ENCODE data around the gene AGFG1.

DNA sequence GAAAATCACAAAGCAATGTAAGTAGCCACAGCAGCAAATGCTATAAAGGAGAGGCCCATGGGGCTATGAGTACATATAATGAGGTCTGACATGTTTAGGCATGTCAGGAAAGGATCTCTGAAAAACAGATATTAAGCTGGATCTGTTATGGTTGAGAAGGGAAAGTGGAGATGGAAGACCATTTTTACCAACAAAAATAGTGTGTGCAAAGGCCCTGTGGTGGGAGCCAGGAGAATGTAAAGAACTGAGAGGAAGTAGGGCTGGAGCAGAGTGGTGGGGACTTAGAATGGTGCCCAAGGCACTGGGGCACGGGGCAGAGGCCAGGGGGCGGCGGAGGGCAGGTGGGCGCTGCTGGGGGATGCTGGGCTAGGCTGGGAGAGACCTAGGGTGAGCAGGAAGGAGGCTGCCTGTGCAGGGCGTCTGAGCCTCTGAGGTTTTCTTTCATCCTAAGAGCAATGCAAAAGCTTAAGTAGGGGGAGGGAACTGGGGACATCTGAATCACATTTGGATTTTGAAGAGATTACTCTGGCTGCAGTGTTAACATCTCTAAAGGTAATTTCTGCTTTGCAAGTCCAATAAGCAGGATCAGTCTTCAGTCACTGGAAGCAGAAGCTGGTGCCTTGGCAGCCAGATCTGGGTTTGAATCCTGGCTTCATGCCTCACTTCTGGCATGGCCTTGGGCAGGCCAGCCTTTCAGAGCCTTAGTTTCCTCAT is 4.9 kb upstream of the AGFG1 start:
- TF ChIP-seq TAF1 (IDR thresholded peaks at IDR 0.05; ENCODE audit: borderline replicate concordance, insufficient read depth, low read length) (no peak), POLR2AphosphoS5 (IDR thresholded peaks at IDR 0.05; ENCODE audit: low read depth, low read length) (no peak)
